Calu3 (cell line): ENCODE data around the gene FIG4. TPM values are rescaled to one million over a fixed set of nuclear protein-coding genes. Genes with fewer than 3 reads are reported as not detected.

Experiments
- BruUV-seq: library from RNA; stranded (reverse); fragments of 400-500 nt; replicated peaks from 2 replicates; lab custom pipeline; 2021; lab: Mats Ljungman, UMichigan
- CTCF ChIA-PET: fragments of 300-600 bp; sonication (Branson Sonifier 250); formaldehyde crosslinking; loops from one replicate; lab custom pipeline; 2022; ENCODE audit warnings: antibody characterized with exemption; lab: Charles Lee
- DNase-seq: peaks from one replicate; pipeline ENCODE4 v3.0.0; 2022
- H3K27ac Mint-ChIP-seq: one replicate; pipeline ENCODE4 v1.8.0; 2022; ENCODE audit warnings: mixed read lengths; ENCODE audit not compliant: unreplicated experiment
- H3K27me3 Mint-ChIP-seq: one replicate; pipeline ENCODE4 v1.8.0; 2022; ENCODE audit warnings: mixed read lengths; ENCODE audit not compliant: unreplicated experiment
- H3K36me3 Mint-ChIP-seq: one replicate; pipeline ENCODE4 v1.8.0; 2022; ENCODE audit warnings: mild to moderate bottlenecking, moderate library complexity, mixed read lengths; ENCODE audit not compliant: insufficient read depth, unreplicated experiment
- H3K4me1 Mint-ChIP-seq: one replicate; pipeline ENCODE4 v1.8.0; 2022; ENCODE audit warnings: mild to moderate bottlenecking, low read depth, mixed read lengths; ENCODE audit not compliant: unreplicated experiment
- H3K4me3 Mint-ChIP-seq: one replicate; pipeline ENCODE4 v1.8.0; 2022; ENCODE audit warnings: mild to moderate bottlenecking, low read depth, moderate library complexity, mixed read lengths; ENCODE audit not compliant: unreplicated experiment
- H3K9me3 Mint-ChIP-seq: one replicate; pipeline ENCODE4 v1.8.0; 2022; ENCODE audit warnings: low read depth, mixed read lengths; ENCODE audit not compliant: unreplicated experiment
- intact Hi-C: fragments of 100-400 bp; cut with micrococcal nuclease; formaldehyde crosslinking; loops from one replicate; pipeline ENCODE4 v1.10.0; 2022; ENCODE audit not compliant: unreplicated experiment
- total RNA-seq: library from RNA; stranded (reverse); gene quantifications from 2 replicates; pipeline ENCODE4 v1.2.3, GENCODE V29; 2022
- TF ChIP-seq, protein P1 (sequence below): fragments of 200-600 bp; IDR thresholded peaks from one replicate; pipeline ENCODE4 v1.8.0; 2022; ENCODE audit warnings: antibody characterized with exemption; ENCODE audit not compliant: unreplicated experiment

The FIG4 gene
- total RNA-seq, 1 experiment from 2014 or later: 14.7 TPM

DNA sequence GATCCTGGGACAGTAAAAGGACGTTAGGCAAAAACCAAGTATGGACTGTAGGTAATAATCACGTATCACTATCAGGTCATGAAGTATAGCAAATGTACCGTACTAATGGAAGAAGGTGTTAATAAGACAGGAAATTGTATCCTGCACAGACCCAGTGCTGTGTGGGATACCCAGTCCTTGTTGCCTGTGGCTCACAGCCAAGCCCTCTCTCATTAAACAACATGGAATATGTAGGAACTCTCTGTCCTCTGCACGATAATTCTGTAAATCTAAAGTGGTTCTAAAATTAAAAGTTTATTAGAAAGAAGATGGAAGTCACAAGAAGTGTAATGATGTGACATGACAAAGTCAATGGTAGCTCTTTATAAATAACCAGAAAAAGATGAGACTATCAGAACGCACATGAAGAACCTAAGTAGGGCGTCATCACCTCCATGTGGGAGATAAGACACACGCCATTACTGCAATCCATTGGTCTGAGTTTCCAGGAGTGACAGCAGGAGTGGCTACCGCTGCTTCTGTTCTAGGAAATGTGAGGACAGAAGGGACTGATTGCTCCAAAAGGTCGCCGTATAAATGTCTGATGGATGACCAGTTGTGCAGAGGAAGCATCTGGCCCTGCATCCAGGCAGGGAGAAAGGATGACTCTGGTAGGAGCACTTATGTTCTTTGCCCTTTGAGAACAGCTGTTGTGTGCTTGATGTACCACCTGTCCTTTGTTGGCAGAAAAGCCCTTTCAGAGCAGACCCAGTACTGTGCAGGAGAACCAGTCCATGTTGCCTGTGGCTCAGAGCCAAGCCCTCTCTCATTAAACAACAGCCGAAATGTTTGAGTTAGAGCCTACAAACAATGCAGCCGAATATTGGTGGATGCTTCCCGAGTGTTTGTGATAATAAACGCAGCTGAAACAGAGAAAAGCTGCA lies 125.6 kb downstream of the FIG4 start:
- H3K36me3 Mint-ChIP-seq: no peaks in the 10 kb centered on the region
- no TSS peak for BruUV-seq
- H3K27me3 Mint-ChIP-seq: no peaks in the 10 kb centered on the region
- CTCF ChIA-PET: no interaction called here
- intact Hi-C loops: no loop called here
- TF ChIP-seq, protein P1, sequence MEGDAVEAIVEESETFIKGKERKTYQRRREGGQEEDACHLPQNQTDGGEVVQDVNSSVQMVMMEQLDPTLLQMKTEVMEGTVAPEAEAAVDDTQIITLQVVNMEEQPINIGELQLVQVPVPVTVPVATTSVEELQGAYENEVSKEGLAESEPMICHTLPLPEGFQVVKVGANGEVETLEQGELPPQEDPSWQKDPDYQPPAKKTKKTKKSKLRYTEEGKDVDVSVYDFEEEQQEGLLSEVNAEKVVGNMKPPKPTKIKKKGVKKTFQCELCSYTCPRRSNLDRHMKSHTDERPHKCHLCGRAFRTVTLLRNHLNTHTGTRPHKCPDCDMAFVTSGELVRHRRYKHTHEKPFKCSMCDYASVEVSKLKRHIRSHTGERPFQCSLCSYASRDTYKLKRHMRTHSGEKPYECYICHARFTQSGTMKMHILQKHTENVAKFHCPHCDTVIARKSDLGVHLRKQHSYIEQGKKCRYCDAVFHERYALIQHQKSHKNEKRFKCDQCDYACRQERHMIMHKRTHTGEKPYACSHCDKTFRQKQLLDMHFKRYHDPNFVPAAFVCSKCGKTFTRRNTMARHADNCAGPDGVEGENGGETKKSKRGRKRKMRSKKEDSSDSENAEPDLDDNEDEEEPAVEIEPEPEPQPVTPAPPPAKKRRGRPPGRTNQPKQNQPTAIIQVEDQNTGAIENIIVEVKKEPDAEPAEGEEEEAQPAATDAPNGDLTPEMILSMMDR: no peak
- H3K9me3 Mint-ChIP-seq: no peaks in the 10 kb centered on the region
- no peak overlapping the region for H3K27ac Mint-ChIP-seq
- no peak overlapping the region for H3K4me3 Mint-ChIP-seq
- DNase-seq: no peak
- H3K4me1 Mint-ChIP-seq: no peaks in the 10 kb centered on the region

DNA sequence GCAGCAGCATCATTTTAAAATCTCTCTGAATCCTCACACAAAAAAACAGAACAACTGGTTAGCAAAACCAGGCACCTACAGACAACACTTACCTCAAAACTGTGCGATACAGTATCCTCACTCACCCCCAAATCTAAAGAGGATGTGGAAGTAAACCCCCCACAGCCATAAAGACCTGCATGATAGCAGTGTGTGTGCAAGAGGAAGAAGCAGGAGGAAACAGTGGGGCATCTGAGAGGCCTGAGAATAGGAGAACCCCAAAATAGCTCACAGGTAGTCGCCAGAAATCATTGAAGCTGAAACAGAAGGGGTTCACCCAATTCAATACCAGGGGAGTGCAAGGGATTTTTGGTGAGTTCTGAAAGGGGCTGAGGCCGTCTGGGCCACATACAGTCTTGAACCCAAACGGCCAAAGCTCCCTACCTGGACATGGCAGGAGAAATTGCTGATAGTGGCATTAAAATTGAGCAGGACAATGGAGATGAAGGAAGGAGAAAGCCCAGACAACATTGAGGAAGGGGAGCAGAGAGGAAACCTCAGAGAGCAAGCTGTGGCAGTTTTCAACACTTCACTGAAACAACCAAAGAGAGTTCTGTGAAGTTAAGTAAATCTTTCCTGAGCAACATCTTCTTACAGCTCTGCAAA lies 129.7 kb downstream of the FIG4 start:
- CTCF ChIA-PET: no interaction called here
- intact Hi-C loops: no loop called here

DNA sequence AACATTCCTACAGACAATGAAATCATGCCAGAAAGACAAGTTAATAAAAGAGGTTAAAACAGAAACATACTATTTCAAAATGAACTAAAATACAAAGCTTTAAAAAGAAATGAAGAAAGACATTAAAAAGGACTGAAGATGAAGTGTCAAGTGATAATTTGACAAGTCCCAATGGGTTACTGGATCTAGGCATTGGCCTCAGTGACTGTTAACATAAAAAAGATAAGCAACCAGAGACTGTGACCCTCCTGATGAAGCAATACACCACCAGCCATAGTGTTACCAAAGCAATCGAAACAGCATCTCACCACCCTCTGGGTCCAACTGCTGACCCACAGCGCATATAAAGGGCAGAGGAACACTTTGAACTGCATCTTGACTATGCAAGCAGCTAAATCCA lies 130.3 kb downstream of the FIG4 start:
- no peaks in the 10 kb centered on the region for H3K4me1 Mint-ChIP-seq
- no peak for DNase-seq
- H3K27ac Mint-ChIP-seq: no peak overlapping the region
- no TSS peak for BruUV-seq
- no peaks in the 10 kb centered on the region for H3K9me3 Mint-ChIP-seq
- intact Hi-C loops: no loop called here
- TF ChIP-seq, protein P1: no peak
- no peaks in the 10 kb centered on the region for H3K36me3 Mint-ChIP-seq
- H3K4me3 Mint-ChIP-seq: no peak overlapping the region
- no peaks in the 10 kb centered on the region for H3K27me3 Mint-ChIP-seq
- CTCF ChIA-PET: no interaction called here

More for the DNA sequence above, 129.7 kb downstream of the FIG4 start:
- TF ChIP-seq, protein P1: no peak
- Mint-ChIP-seq H3K4me3 (no peak overlapping the region), H3K36me3 (no peaks in the 10 kb centered on the region), H3K4me1 (no peaks in the 10 kb centered on the region), H3K9me3 (no peaks in the 10 kb centered on the region), H3K27me3 (no peaks in the 10 kb centered on the region), H3K27ac (no peak overlapping the region)
- no peak for DNase-seq
- BruUV-seq: no TSS peak

DNA sequence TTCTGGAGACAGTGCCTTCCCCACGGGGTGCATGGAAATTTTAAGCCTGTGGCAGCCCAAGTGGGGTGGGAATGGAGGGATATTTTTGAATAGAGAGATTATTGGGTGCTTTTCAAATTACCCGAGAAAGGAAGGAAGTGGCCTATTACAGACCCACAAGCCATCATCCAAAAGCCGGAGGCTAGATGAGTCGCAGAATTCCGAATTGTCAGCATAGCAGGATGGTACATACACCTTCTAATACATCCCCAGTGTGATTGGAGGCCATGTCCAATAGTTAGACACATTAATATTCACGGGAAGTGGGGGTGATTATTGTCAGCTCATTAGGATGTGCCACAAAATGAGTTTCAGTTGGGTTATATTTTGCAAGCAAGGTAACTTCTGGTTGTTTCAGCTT lies 133.0 kb downstream of the FIG4 start:
- no peaks in the 10 kb centered on the region for H3K9me3 Mint-ChIP-seq
- TF ChIP-seq, protein P1: no peak
- CTCF ChIA-PET: interaction anchor here (1.2 kb wide), 1 partner anchor 69 kb away, joined by 4 read pairs; no protein-coding TSS in a partner anchor

More for the DNA sequence above, 133.0 kb downstream of the FIG4 start:
- no peak overlapping the region for H3K27ac Mint-ChIP-seq
- BruUV-seq: no TSS peak
- no peaks in the 10 kb centered on the region for H3K27me3 Mint-ChIP-seq
- no peaks in the 10 kb centered on the region for H3K4me1 Mint-ChIP-seq
- no peak for DNase-seq
- intact Hi-C loops: no loop called here
- H3K36me3 Mint-ChIP-seq: no peaks in the 10 kb centered on the region
- H3K4me3 Mint-ChIP-seq: no peak overlapping the region
